H9 (cell line): ENCODE results near the gene PTPRR. TPM values are rescaled to one million over a fixed set of nuclear protein-coding genes. Genes with fewer than 3 reads are reported as not detected.

ENCODE experiments used
- DNase-seq: peaks from one replicate; pipeline ENCODE4 v3.0.0-alpha.2; 2017
- H2AFZ ChIP-seq: one replicate; pipeline ENCODE4 v1.6.1; 2013; ENCODE audit warnings: mild to moderate bottlenecking, low read length, control low read depth, moderate library complexity
- H2AK5ac ChIP-seq: 2 replicates; pipeline ENCODE4 v1.6.1; 2013; ENCODE audit warnings: low read length, control low read depth, mixed read lengths; ENCODE audit not compliant: insufficient read length
- H2BK120ac ChIP-seq: one replicate; pipeline ENCODE4 v1.6.1; 2013; ENCODE audit warnings: low read depth, mild to moderate bottlenecking, low read length, control low read depth, inconsistent platforms; ENCODE audit not compliant: poor library complexity, severe bottlenecking
- H2BK12ac ChIP-seq: 2 replicates; pipeline ENCODE4 v1.6.1; 2013; ENCODE audit warnings: low read length, control low read depth, mixed read lengths, low read depth; ENCODE audit not compliant: insufficient read length
- H2BK15ac ChIP-seq: 2 replicates; pipeline ENCODE4 v1.6.1; 2013; ENCODE audit warnings: low read depth, low read length, control low read depth
- H2BK20ac ChIP-seq: one replicate; pipeline ENCODE4 v1.6.1; 2013; ENCODE audit warnings: low read depth, mild to moderate bottlenecking, low read length, control low read depth, inconsistent platforms; ENCODE audit not compliant: poor library complexity, severe bottlenecking
- H2BK5ac ChIP-seq: 2 replicates; pipeline ENCODE4 v1.6.1; 2013; ENCODE audit warnings: low read length, control low read depth, mixed read lengths; ENCODE audit not compliant: insufficient read length
- H3K14ac ChIP-seq: 2 replicates; pipeline ENCODE4 v1.6.1; 2013; ENCODE audit warnings: low read length, control low read depth; ENCODE audit not compliant: insufficient read depth
- H3K18ac ChIP-seq: 2 replicates; pipeline ENCODE4 v1.6.1; 2013; ENCODE audit warnings: low read depth, mild to moderate bottlenecking, mixed read lengths, low read length, control low read depth; ENCODE audit not compliant: insufficient read length
- H3K23ac ChIP-seq: 2 replicates; pipeline ENCODE4 v1.6.1; 2013; ENCODE audit warnings: low read length, control low read depth, mixed read lengths, low read depth; ENCODE audit not compliant: insufficient read length
- H3K23me2 ChIP-seq: 2 replicates; pipeline ENCODE4 v1.6.1; 2013; ENCODE audit warnings: low read depth, mild to moderate bottlenecking, mixed read lengths, low read length, control low read depth; ENCODE audit not compliant: insufficient read length, poor library complexity, severe bottlenecking
- H3K27ac ChIP-seq: 2 replicates; pipeline ENCODE4 v1.5.1; 2013; ENCODE audit warnings: low read length, control low read depth, mixed read lengths, low read depth; ENCODE audit not compliant: insufficient read length
- H3K27me3 ChIP-seq: 2 replicates; pipeline ENCODE4 v1.6.1; 2013; ENCODE audit warnings: low read length, control low read depth, inconsistent platforms; ENCODE audit not compliant: insufficient read depth
- H3K4ac ChIP-seq: 2 replicates; pipeline ENCODE4 v1.6.1; 2013; ENCODE audit warnings: low read depth, mild to moderate bottlenecking, control low read depth, inconsistent platforms, low read length, moderate library complexity
- H3K4me1 ChIP-seq: 2 replicates; pipeline ENCODE4 v1.6.1; 2013; ENCODE audit warnings: low read length, control low read depth, inconsistent platforms; ENCODE audit not compliant: insufficient read depth
- H3K4me2 ChIP-seq: 2 replicates; pipeline ENCODE4 v1.6.1; 2013; ENCODE audit warnings: low read length, control low read depth, mixed read lengths; ENCODE audit not compliant: insufficient read length, insufficient read depth
- H3K56ac ChIP-seq: 2 replicates; pipeline ENCODE4 v1.6.1; 2013; ENCODE audit warnings: low read depth, mild to moderate bottlenecking, mixed read lengths, low read length, control low read depth; ENCODE audit not compliant: insufficient read length
- H3K79me1 ChIP-seq: 2 replicates; pipeline ENCODE4 v1.6.1; 2013; ENCODE audit warnings: low read depth, mild to moderate bottlenecking, moderate library complexity, low read length, control low read depth, inconsistent platforms; ENCODE audit not compliant: insufficient read depth, poor library complexity, severe bottlenecking
- H3K79me2 ChIP-seq: 2 replicates; pipeline ENCODE4 v1.6.1; 2013; ENCODE audit warnings: low read length, control low read depth, inconsistent platforms; ENCODE audit not compliant: insufficient read depth
- H3K9ac ChIP-seq: 2 replicates; pipeline ENCODE4 v1.6.1; 2013; ENCODE audit warnings: low read length, control low read depth, mixed read lengths; ENCODE audit not compliant: insufficient read length; ENCODE audit errors: extremely low read depth
- H3K9me3 ChIP-seq: one replicate; pipeline ENCODE4 v1.6.1; 2013; ENCODE audit warnings: low read depth, low read length, inconsistent platforms; ENCODE audit not compliant: control insufficient read depth
- H3T11ph ChIP-seq: one replicate; pipeline ENCODE4 v1.6.1; 2013; ENCODE audit warnings: mild to moderate bottlenecking, low read length, control low read depth, inconsistent platforms
- H4K20me1 ChIP-seq: one replicate; pipeline ENCODE4 v1.6.1; 2013; ENCODE audit not compliant: control insufficient read depth, insufficient read length, insufficient read depth
- H4K5ac ChIP-seq: 2 replicates; pipeline ENCODE4 v1.6.1; 2013; ENCODE audit warnings: low read depth, mild to moderate bottlenecking, mixed read lengths, low read length, control low read depth; ENCODE audit not compliant: insufficient read length
- H4K8ac ChIP-seq: replicated peaks from 2 replicates; pipeline ENCODE4 v1.6.1; 2013; ENCODE audit warnings: low read length, control low read depth, mixed read lengths, low read depth; ENCODE audit not compliant: insufficient read length
- H4K91ac ChIP-seq: 2 replicates; pipeline ENCODE4 v1.6.1; 2013; ENCODE audit warnings: low read depth, mild to moderate bottlenecking, moderate library complexity, mixed read lengths, low read length, control low read depth; ENCODE audit not compliant: insufficient read length
- H3K27ac Mint-ChIP-seq, 3 experiments: 2 replicates in 2 of 3; 3 replicates in 1 of 3; pipeline ENCODE4 v1.8.0; 2020 to 2021; ENCODE audit warnings: mixed read lengths in 3 of 3, mild to moderate bottlenecking in 1 of 3, moderate library complexity in 1 of 3
- H3K27me3 Mint-ChIP-seq: 2 replicates; pipeline ENCODE4 v1.8.0; 2021; ENCODE audit warnings: low read depth, mild to moderate bottlenecking, moderate library complexity, mixed read lengths
- H3K36me3 Mint-ChIP-seq, 3 experiments: 2 replicates in 2 of 3; 3 replicates in 1 of 3; pipeline ENCODE4 v1.8.0; 2020 to 2021; ENCODE audit warnings: low read depth in 3 of 3, mixed read lengths in 3 of 3; ENCODE audit not compliant: insufficient read depth in 1 of 3
- H3K4me1 Mint-ChIP-seq, 2 experiments: 2 replicates each; pipeline ENCODE4 v1.8.0; 2020; ENCODE audit warnings: mixed read lengths in 2 of 2
- H3K4me3 Mint-ChIP-seq, 2 experiments: 2 replicates in 1 of 2; 3 replicates in 1 of 2; pipeline ENCODE4 v1.8.0; 2020 to 2021; ENCODE audit warnings: mild to moderate bottlenecking in 2 of 2, mixed read lengths in 2 of 2, moderate library complexity in 1 of 2
- H3K9me3 Mint-ChIP-seq, 2 experiments: 2 replicates in 1 of 2; 3 replicates in 1 of 2; pipeline ENCODE4 v1.8.0; 2020; ENCODE audit warnings: mild to moderate bottlenecking in 2 of 2, mixed read lengths in 2 of 2, moderate library complexity in 1 of 2
- WGBS: extraction: QIAGEN DNeasy Blood & Tissue Kit; methylation state at CpG from one replicate; pipeline ENCODE4 v1.1.7; 2013; ENCODE audit warnings: missing lambda C conversion rate, low lambda C conversion rate, mixed read lengths; ENCODE audit not compliant: insufficient read length; ENCODE audit errors: extremely low coverage; 5-methylcytosine and 5-hydroxymethylcytosine counted together
- total RNA-seq: library from RNA; stranded (reverse); gene quantifications from 2 replicates; pipeline ENCODE4 v1.2.1, GENCODE V29; 2021
- TF ChIP-seq, protein P1 (sequence below): fragments of 200-600 bp; sonication (generic); conservative IDR thresholded peaks from 3 replicates; pipeline ENCODE4 v1.8.0; 2021; ENCODE audit warnings: antibody characterized with exemption, mild to moderate bottlenecking

Gene PTPRR
- total RNA-seq, 1 experiment from 2014 or later, result 0.22 TPM

DNA sequence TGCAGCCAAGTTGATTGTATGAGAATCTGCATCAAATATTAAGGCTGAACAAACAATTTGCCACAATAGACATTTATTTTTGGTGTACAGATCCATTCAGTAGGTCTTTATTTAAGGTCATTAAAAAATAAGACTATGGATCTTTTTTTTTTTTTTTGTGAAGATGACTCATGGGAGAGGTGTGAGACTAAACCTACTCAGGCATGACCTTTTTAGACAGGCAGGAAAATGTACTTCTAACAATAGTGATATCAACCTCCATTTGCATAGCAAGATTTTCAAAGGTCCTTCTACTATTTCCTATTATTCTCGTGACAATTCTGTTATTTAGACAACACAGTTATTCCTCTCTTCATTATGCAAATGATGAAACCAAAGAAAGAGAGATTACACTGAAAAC, 39.9 kb upstream of the PTPRR start:
- no peak overlapping the region for H4K91ac ChIP-seq
- H3K27ac ChIP-seq, result no peak overlapping the region
- no peaks in the 10 kb centered on the region for H3K9me3 ChIP-seq
- no peak overlapping the region for H3K4ac ChIP-seq
- Mint-ChIP-seq H3K4me1 (no peaks in the 10 kb centered on the region), H3K4me3 (no peak overlapping the region), H3K27me3 (no peaks in the 10 kb centered on the region), H3K27ac (no peak overlapping the region), H3K9me3 (no peaks in the 10 kb centered on the region), H3K36me3 (no peaks in the 10 kb centered on the region)
- no peaks in the 10 kb centered on the region for H3K4me1 ChIP-seq
- H2BK15ac ChIP-seq, result no peak overlapping the region
- H2BK5ac ChIP-seq, result no peak overlapping the region
- H3K9ac ChIP-seq, result no peak overlapping the region
- no peaks in the 10 kb centered on the region for H3K23me2 ChIP-seq
- no peak for DNase-seq
- H3K4me2 ChIP-seq, result no peak overlapping the region
- no peak overlapping the region for H3K23ac ChIP-seq
- no peak overlapping the region for H3K14ac ChIP-seq
- H2BK12ac ChIP-seq, result no peak overlapping the region
- H4K5ac ChIP-seq, result no peak overlapping the region
- no peak overlapping the region for H2BK20ac ChIP-seq
- no peak overlapping the region for H3T11ph ChIP-seq
- H2AK5ac ChIP-seq, result no peak overlapping the region
- H4K20me1 ChIP-seq, result no peaks in the 10 kb centered on the region
- no peaks in the 10 kb centered on the region for H3K79me2 ChIP-seq
- whole genome bisulfite sequencing, result no CpG with 5 or more reads among the region's 1 CpG
- H3K56ac ChIP-seq, result no peak overlapping the region
- no peak overlapping the region for H2AFZ ChIP-seq
- H3K79me1 ChIP-seq, result no peaks in the 10 kb centered on the region
- H2BK120ac ChIP-seq, result no peak overlapping the region
- no peak overlapping the region for H3K18ac ChIP-seq
- TF ChIP-seq, protein P1, sequence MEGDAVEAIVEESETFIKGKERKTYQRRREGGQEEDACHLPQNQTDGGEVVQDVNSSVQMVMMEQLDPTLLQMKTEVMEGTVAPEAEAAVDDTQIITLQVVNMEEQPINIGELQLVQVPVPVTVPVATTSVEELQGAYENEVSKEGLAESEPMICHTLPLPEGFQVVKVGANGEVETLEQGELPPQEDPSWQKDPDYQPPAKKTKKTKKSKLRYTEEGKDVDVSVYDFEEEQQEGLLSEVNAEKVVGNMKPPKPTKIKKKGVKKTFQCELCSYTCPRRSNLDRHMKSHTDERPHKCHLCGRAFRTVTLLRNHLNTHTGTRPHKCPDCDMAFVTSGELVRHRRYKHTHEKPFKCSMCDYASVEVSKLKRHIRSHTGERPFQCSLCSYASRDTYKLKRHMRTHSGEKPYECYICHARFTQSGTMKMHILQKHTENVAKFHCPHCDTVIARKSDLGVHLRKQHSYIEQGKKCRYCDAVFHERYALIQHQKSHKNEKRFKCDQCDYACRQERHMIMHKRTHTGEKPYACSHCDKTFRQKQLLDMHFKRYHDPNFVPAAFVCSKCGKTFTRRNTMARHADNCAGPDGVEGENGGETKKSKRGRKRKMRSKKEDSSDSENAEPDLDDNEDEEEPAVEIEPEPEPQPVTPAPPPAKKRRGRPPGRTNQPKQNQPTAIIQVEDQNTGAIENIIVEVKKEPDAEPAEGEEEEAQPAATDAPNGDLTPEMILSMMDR, result no peak
- no peaks in the 10 kb centered on the region for H3K27me3 ChIP-seq
- H4K8ac ChIP-seq, result no peak overlapping the region
